ENCODE measurements around the gene DDIT3.

The DDIT3 gene

DNA sequence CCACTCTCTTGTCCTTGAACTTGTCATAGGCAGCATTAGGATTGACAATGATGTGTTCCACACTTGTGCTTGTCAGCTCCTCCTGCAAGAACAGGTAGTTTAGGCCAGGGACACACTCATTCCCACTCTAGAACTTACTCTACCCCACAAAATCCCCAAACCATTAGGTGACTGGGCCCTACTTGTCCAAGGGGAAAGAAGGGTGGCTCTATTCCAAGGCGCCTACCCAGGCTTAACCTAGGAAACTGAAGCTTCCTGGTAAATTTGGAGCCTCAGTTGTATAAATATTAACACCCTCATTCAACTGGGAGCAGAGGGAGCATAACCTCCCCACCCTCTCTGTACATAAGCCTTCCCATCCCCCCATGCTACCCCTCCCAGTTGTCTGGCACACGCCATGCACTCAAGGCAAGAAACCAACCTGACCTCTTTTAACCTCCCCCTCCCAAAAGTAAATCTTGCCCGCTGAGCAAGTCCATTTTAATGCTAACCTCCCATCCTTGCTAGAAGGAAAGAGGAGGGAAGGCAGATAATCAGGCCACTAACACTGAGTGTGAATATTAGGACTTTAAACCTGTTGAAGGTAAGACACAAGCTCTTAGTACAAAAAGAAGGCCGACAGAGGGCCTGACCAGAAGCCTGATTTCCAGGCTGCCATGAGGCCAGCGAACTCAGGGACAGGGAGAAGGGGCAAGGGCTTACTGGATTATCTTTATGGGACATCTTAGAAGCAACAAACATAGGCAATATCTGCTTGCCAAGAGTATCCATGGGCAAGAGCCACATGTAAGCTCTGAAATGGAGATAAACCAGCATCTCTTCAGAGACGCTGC is 15.7 kb upstream of the DDIT3 start:
- H3K27ac ChIP-seq, result no peak overlapping the region
- TF ChIP-seq CTCF (IDR thresholded peaks at IDR 0.05; ENCODE audit: low read depth, low read length, missing control alignments), result no peak
- no peak for DNase-seq
- H3K4me3 ChIP-seq (ENCODE audit: low read depth, low read length), result no peak overlapping the region
- H3K36me3 ChIP-seq (replicated peaks), result peaks cover 69% of the 10 kb centered on the region
- no peaks in the 10 kb centered on the region for H3K27me3 ChIP-seq (replicated peaks)
- in situ Hi-C loops (cut with HindIII; ENCODE audit: low pct_ligation_motif_present, low sequenced_read_pairs), result no loop called here

GRCh38 chr12:57534991-57535543 is 14.8 kb upstream of the DDIT3 start:
- Histone ChIP-seq H3K4me3 (ENCODE audit: low read depth, low read length) (no peak overlapping the region), H3K27me3 (replicated peaks) (no peaks in the 10 kb centered on the region), H3K36me3 (replicated peaks) (peaks cover 73% of the 10 kb centered on the region), H3K27ac (no peak overlapping the region)
- no peak for TF ChIP-seq CTCF (IDR thresholded peaks at IDR 0.05; ENCODE audit: low read depth, low read length, missing control alignments)
- in situ Hi-C loops (cut with HindIII; ENCODE audit: low pct_ligation_motif_present, low sequenced_read_pairs), result no loop called here
- DNase-seq, result no peak

- Histone ChIP-seq H3K4me3 (ENCODE audit: low read depth, low read length) (no peak overlapping the region), H3K27me3 (replicated peaks) (no peaks in the 10 kb centered on the region), H3K27ac (no peak overlapping the region), H3K36me3 (replicated peaks) (peaks cover 71% of the 10 kb centered on the region)
- DNase-seq, result no peak
- in situ Hi-C loops (cut with HindIII; ENCODE audit: low pct_ligation_motif_present, low sequenced_read_pairs), result no loop called here
- no peak for TF ChIP-seq CTCF (IDR thresholded peaks at IDR 0.05; ENCODE audit: low read depth, low read length, missing control alignments)
Observed at GRCh38 chr12:57534250-57534649, 13.9 kb upstream of the DDIT3 start.

DNA sequence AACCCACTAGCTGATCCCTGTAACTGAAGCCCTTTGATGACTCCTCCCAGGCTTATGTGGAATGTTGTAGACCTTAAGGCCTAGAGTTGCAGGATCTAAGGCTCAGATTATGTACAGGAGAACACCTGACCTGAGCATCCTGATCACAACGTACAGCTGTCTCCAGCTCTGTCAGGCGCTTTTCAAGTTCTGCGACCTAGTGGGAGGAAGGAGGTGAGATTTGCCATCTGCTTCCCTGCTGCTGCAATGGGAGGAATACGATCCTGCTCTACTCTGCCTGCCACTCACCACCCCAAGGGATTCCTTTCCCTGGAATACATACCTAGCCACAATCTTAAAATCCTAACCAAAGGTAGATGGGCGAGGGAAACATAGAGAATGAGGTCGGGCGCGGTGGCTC is 12.8 kb upstream of the DDIT3 start:
- Histone ChIP-seq H3K36me3 (replicated peaks) (peaks cover 71% of the 10 kb centered on the region), H3K4me3 (ENCODE audit: low read depth, low read length) (no peak overlapping the region), H3K27me3 (replicated peaks) (no peaks in the 10 kb centered on the region), H3K27ac (no peak overlapping the region)
- DNase-seq, result no peak
- in situ Hi-C loops (cut with HindIII; ENCODE audit: low pct_ligation_motif_present, low sequenced_read_pairs), result no loop called here
- no peak for TF ChIP-seq CTCF (IDR thresholded peaks at IDR 0.05; ENCODE audit: low read depth, low read length, missing control alignments)

DNA sequence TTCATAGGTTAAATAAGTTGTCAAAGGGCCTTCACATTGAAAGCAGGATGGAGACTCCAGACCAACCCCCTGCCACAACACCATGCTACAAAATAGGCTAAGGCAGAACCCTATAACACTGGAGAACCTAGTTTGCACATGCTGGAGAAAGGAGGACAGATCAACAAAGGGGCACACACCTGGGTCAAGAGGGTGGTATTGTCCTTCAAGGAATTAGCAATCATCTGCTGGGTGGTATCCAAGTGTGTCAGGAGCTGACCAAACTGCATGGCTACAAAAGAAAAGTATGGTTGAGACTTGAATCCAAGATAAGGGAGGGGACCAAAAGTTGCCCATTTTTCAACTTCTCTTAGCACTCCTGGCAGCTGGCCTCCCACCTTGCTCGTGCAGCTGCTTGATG is 11.5 kb upstream of the DDIT3 start:
- H3K36me3 ChIP-seq (replicated peaks), result peaks cover 78% of the 10 kb centered on the region
- in situ Hi-C loops (cut with HindIII; ENCODE audit: low pct_ligation_motif_present, low sequenced_read_pairs), result no loop called here

More for the DNA sequence above, 11.5 kb upstream of the DDIT3 start:
- no peak for TF ChIP-seq CTCF (IDR thresholded peaks at IDR 0.05; ENCODE audit: low read depth, low read length, missing control alignments)
- Histone ChIP-seq H3K27me3 (replicated peaks) (no peaks in the 10 kb centered on the region), H3K27ac (no peak overlapping the region), H3K4me3 (ENCODE audit: low read depth, low read length) (no peak overlapping the region)
- no peak for DNase-seq

Data from brain microvascular endothelial cell (primary cell).